C4-2B (cell line): ENCODE data around the gene MTHFD2L.

Experiments
- H3K27ac ChIP-seq: fragments of 450-650 bp; 2 replicates; pipeline ENCODE4 v1.5.1; 2017
- CTCF ChIP-seq: fragments of 450-650 bp; conservative IDR thresholded peaks from 2 replicates; pipeline ENCODE4 v1.5.1; 2017; ENCODE audit warnings: mild to moderate bottlenecking
- ZFX ChIP-seq: fragments of 450-650 bp; IDR thresholded peaks from 2 replicates; pipeline ENCODE4 v1.6.1; 2017

The MTHFD2L gene

GRCh38 chr4:74324262-74324661 is 166.3 kb downstream of the MTHFD2L start:
- TF ChIP-seq ZFX (no peak), CTCF (no peak)
- H3K27ac ChIP-seq, result no peak overlapping the region

GRCh38 chr4:74325886-74326285 is 168.0 kb downstream of the MTHFD2L start:
- TF ChIP-seq CTCF (no peak), ZFX (no peak)
- no peak overlapping the region for H3K27ac ChIP-seq

- TF ChIP-seq ZFX, result no peak
- no peak for TF ChIP-seq CTCF
- no peak overlapping the region for H3K27ac ChIP-seq
Observed at GRCh38 chr4:74327762-74328161, 169.8 kb downstream of the MTHFD2L start.

DNA sequence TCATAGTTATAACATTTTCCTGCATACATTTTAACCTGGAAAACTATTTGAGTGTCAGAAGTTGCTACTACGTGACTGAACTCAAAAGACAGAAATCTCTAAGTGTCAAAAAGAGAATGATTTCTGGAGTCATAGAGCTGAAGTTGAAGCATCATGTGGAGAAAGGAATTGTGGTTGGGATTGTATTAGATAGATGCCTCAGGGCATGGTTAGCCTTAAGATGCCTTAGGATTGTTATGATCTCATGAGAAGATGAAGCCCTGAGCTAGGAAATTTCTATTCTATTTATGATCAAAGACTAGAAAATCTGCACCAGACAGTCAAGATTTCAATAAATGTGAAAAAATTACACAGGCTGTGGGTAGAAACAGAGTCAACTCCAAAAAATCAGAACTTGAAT is 170.6 kb downstream of the MTHFD2L start:
- TF ChIP-seq ZFX (no peak), CTCF (no peak)

DNA sequence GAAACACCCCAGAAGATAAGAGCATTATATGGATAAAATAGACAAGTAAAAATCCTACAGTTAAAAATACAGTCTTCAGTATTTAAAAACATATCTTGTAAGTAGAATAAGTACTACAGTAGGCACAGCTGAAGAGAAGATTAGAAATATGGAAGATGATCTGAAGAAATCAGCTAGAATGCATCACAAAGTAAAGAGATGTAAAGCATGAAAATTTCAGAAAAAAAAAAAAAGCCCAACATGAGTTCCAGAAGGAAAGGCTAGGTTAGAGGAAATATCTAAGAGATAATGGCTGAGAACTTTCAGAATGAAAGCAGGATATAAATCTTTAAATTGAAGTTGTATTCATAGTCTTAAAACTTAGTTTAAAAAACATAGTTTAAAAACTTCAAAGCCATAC is 171.4 kb downstream of the MTHFD2L start:
- no peak for TF ChIP-seq ZFX
- no peak for TF ChIP-seq CTCF
- H3K27ac ChIP-seq, result no peak overlapping the region

More for the DNA sequence above, 170.6 kb downstream of the MTHFD2L start:
- H3K27ac ChIP-seq, result no peak overlapping the region

DNA sequence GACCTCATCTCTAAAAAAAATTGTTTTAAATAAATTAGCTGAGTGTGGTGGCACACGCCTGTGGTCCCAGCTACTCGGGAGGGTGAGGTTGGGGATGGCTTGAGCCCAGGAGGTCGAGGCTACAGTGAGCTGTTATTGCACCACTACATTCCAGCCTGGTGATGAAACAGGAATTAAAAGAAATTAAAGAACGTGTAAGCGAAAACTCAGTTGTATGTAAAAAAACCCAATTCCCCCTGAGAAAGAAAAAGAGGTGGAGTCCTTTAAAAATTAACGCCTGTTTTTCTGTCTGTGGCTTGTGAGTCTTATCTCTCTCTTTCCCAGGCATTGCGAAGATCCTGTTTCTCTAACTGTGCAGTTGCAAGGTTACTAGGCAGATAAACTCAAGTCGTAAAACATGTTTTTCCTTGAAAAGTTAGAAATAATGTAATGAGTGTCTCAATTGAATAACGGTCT is 172.4 kb downstream of the MTHFD2L start:
- H3K27ac ChIP-seq, result no peak overlapping the region
- TF ChIP-seq CTCF, result no peak
- TF ChIP-seq ZFX, result no peak

DNA sequence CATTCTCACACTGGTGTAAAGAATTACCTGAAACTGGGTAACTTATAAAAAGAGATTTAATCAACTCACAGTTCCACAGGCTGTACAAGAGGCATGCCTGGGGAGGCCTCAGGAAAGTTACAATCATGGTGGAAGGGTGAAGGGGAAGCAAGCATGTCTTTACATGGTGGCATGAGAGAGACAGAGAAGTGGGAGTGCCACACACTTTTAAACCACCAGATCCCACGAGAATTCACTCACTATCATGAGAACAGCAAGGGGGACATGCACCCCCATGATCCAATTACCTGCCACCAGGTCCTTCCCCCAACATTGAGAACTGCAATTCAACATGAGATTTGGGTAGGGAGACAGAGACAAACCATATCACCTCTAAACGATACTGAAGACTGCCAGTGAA is 173.3 kb downstream of the MTHFD2L start:
- H3K27ac ChIP-seq, result no peak overlapping the region

More for the DNA sequence above, 173.3 kb downstream of the MTHFD2L start:
- TF ChIP-seq CTCF (no peak), ZFX (no peak)
